Measurements from ENCODE around the gene POLR2F. TPM values are rescaled to one million over a fixed set of nuclear protein-coding genes. Genes with fewer than 3 reads are reported as not detected.
"Not testable (repeated sequence)": the region's sequence is repeated elsewhere in the genome, so short reads cannot be mapped to it uniquely, and the experiment has no call there.

The POLR2F gene
- polyA plus RNA-seq, 3 donors: 63.5 to 87.3 (median 71.1) TPM

GRCh38 chr22:37975153-37975552 lies 21.7 kb downstream of the POLR2F start:
- DNase-seq: no peak

- not testable (repeated sequence) for DNase-seq
These were observed 22.5 kb downstream of the POLR2F start for GRCh38 chr22:37976022-37976421.

- no peak for DNase-seq
These were observed 23.0 kb downstream of the POLR2F start for GRCh38 chr22:37976547-37976946.

GRCh38 chr22:37979782-37980181 lies 26.3 kb downstream of the POLR2F start:
- DNase-seq: no peak

GRCh38 chr22:37981282-37982011 lies 27.9 kb downstream of the POLR2F start:
- no peak for DNase-seq

- DNase-seq: no peak
These were observed 28.8 kb downstream of the POLR2F start for GRCh38 chr22:37982151-37982785.

- no peak for DNase-seq
These were observed 29.7 kb downstream of the POLR2F start for GRCh38 chr22:37982938-37983859.

- DNase-seq: no peak
These were observed 30.6 kb downstream of the POLR2F start, which contains the start of gene SOX10 for GRCh38 chr22:37983860-37984791. SOX10 (minus strand) TSS chr22:37984555; CDS start chr22:37983784, 771 bp downstream.

- DNase-seq: no peak
These were observed 31.6 kb downstream of the POLR2F start for GRCh38 chr22:37985050-37985585.

GRCh38 chr22:37985751-37986281 lies 32.3 kb downstream of the POLR2F start:
- no peak for DNase-seq

- no peak for DNase-seq
These were observed 32.9 kb downstream of the POLR2F start for GRCh38 chr22:37986371-37986770.

- DNase-seq: no peak
These were observed 35.9 kb downstream of the POLR2F start for GRCh38 chr22:37989146-37990045.

GRCh38 chr22:37990301-37990700 lies 36.8 kb downstream of the POLR2F start:
- DNase-seq: no peak

- no peak for DNase-seq
These were observed 37.4 kb downstream of the POLR2F start for GRCh38 chr22:37990862-37991261.

- DNase-seq: no peak
These were observed 38.4 kb downstream of the POLR2F start for GRCh38 chr22:37991731-37992442.

GRCh38 chr22:37994049-37994448 lies 40.5 kb downstream of the POLR2F start:
- no peak for DNase-seq

GRCh38 chr22:37994982-37995381 lies 41.5 kb downstream of the POLR2F start:
- DNase-seq: no peak

- no peak for DNase-seq
These were observed 42.0 kb downstream of the POLR2F start for GRCh38 chr22:37995460-37995859.

- no peak for DNase-seq
These were observed 42.6 kb downstream of the POLR2F start for GRCh38 chr22:37996079-37996478.

All from renal pelvis (tissue), 4 donors.